NCI-H1092 treated with DMSO at 0.1 percent for 48 hours (cell line): ENCODE data around the gene ASPSCR1.

Experiments
- DNase-seq: peaks from one replicate; lab custom pipeline; 2025; lab: John Stamatoyannopoulos, UW

The ASPSCR1 gene

DNA sequence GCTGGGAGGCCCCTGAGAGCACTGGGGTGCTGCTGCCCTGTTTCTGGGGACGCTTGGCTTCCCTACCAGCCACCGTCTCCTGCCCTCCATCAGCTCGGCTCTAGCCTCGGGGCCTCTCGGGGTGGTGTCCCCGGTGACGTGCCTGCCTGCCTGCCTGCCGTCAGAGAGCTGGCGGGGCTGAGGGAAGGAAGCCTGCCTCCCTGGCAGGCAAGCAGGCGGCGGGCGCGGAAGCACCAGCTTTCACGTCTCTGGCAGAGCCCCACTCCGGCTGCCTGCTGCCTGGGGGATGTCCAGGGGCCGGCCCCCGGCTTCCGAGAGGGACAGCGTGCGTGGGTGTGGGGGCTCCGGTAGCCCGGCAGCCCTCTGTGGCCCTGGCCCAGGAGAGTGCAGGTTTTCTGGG is 35.9 kb downstream of the ASPSCR1 start:
- DNase-seq = no peak

DNA sequence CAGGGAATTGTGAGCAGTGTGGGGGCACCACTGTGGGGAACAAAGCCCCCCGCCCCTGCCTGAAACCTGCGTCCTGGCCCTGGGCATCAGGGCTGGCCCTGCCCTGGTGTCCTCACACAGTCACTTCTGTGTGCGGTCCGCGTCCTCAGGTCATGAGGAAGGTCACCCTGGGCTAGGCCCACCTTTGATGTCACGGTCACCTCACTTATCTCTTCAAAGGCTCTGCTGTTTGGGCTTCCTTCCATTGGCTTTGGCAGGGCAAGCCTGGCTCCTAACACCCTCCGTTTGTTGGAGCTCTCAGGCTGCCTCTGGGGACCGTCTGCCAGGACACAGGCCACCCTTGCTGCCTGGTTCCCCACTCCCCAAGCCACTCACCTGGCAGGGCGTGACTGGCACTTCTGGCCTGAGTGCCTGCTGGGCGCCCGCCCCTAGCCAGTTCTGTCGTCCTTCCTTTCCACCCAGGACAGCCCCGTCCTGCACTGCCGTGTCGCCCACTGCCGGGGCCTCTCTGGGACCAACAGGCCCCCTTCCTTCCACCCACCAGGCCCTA is 36.4 kb downstream of the ASPSCR1 start:
- DNase-seq = no peak

GRCh38 chr17:82014432-82014831 is 37.0 kb downstream of the ASPSCR1 start:
- DNase-seq = no peak

- no peak for DNase-seq
Observed at GRCh38 chr17:82014971-82015310, 37.5 kb downstream of the ASPSCR1 start.

DNA sequence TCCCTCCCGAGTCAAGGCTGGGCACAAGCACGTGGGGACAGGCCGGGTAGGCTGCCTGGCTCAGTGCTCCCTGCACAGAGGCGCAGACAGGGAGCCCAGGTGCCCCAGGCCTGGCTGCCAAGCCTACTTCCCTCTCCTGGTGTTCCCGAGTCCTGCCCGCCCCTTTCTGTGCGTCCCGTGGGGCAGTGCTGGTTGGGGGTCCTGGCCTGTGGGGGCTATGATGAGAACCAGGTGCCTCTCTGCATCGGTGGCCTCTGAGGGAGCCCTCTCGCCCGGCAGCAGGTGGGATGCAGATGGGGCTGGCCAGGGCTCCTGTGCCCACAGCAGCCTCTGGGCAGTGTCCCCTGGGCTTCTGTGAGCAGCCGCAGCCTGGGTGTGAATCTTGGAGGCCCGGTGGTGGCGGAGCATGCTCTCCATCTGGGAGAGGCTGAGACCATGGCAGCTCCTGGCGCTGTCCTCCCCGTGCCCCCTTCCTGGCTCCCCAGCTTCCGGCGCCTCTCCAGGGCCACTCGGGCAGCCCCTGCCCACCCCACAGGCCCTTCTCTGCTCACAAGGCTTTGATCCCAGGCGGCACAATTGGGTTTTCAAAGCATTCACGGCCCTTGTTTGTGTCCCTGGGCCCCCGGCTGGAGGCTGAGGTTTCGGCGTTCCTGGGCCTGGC is 38.0 kb downstream of the ASPSCR1 start:
- no peak for DNase-seq

DNA sequence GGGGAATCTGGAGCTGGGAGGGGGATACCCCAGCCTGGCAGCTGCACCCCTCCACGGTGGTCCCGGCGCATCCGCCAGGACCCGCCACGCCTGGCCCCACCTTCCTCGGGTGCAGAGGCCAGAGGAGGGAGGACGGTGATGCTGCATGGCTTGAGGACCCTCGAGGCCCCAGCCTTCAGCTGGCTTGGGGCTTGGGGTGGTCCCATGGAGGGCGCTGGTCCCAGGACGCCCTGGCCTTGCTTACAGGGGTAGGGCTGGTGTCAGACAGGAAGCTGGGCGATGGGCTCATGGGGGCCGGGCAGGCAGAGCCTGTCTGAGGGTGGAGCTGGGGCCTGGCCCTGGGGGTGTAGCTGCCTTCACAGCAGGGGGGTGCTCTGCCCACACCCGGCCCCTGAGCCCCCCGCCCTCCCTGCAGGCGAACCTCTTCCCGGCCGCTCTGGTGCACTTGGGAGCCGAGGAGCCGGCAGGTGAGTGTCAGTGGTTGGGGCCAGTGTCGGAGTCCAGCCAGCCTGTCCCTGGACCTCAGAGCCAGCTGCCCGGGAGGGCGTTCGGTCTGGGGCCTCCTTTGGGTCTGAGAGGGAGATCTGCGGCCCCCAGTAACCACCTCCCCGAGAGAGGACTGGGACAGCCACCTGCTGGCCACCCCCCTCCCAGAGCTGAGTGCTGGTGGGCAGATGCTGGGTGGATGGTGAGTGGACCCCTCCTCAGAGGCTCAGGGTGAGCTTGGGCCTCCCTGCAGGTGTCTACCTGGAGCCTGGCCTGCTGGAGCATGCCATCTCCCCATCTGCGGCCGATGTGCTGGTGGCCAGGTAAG is 38.8 kb downstream of the ASPSCR1 start:
- no peak for DNase-seq

GRCh38 chr17:82016875-82017459 is 39.5 kb downstream of the ASPSCR1 start:
- DNase-seq = no peak

GRCh38 chr17:82017612-82018151 is 40.3 kb downstream of the ASPSCR1 start:
- no peak for DNase-seq

DNA sequence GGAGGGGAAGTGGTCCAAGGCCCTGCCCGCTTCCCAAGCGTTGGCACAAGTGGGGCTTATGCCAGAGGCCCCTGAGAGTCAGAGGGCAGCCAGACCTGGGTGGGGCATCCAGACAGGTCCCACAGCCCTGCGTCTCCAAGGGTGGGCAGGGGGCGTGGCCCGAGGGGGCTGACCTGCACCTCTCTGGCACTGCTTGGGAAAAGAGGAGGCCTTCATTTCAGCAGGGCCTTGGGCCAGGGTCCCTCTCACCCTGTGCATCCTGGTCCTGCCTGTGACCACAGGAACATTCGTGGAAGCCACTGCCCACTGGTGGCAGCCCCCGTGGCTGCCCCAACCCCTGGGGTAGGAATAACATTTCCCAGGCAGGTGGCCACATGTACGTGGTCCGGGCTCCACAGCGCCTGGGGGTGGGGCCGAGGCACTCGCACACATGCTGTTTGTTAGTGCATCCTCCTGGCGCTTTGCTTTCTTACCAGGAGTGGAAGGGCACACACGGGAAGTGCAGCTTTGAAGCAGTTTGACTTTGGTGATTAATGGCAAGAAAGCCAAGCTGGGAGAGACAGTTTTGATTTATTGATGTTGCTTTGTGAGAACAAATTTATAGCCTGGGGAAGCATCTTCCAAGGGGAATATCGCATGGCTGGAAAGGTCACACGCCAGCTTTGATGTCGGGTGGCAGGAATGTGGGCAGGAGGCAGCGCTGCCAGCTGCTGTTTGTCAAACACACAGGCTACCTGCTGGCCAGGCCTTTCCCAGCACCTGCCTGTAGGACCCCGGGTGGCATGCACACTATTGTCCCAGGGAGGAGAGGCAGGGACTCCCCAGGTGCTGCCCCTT is 40.9 kb downstream of the ASPSCR1 start:
- no peak for DNase-seq

GRCh38 chr17:82018989-82019689 is 41.7 kb downstream of the ASPSCR1 start:
- DNase-seq = no peak

DNA sequence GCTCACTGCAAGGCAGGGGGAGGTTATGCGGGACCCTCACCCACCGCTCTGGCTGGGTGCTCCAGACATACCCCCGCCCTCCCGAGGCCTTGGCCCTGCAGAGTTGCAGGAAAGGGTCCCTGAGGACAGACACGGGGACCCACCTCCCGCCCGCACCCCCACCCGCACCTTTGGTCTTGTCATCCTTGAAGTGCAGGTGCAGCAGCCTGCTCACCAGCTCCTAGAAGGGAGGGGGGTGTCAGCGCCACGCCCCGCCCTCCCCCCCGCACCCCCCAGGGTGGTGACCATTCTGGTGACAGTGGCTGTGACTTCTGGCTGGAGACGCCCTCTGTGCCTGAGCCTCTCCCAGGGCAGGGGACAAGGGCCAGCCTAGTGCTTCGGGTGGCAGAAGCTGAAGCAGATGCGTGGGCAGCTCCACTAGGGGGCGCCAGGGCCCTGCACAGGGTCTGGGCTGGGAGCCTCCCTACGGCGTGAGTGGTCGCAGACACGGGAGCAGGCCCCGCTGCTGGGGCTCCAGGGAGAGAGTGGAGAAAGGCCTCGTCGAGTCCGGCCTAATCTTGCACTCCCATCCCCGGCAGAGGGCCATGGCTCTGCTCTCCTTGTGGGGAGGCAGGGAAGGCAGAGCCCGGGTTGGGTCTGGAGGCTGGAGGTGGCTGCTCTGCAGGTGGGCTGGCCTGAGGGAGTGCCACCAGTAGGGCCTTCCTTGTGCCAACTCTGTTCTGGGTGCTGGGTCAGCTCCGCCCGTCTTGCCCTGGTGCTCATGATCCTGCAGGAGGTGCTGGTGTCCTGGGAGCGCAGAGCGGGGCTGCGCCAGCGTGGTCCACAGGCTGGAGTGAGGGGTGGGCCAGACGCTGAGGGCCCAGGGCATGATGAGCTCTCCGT is 42.5 kb downstream of the ASPSCR1 start:
- peak; percentile 25 for DNase-seq

- no peak for DNase-seq
Observed at GRCh38 chr17:82020572-82021106, 43.2 kb downstream of the ASPSCR1 start.

DNA sequence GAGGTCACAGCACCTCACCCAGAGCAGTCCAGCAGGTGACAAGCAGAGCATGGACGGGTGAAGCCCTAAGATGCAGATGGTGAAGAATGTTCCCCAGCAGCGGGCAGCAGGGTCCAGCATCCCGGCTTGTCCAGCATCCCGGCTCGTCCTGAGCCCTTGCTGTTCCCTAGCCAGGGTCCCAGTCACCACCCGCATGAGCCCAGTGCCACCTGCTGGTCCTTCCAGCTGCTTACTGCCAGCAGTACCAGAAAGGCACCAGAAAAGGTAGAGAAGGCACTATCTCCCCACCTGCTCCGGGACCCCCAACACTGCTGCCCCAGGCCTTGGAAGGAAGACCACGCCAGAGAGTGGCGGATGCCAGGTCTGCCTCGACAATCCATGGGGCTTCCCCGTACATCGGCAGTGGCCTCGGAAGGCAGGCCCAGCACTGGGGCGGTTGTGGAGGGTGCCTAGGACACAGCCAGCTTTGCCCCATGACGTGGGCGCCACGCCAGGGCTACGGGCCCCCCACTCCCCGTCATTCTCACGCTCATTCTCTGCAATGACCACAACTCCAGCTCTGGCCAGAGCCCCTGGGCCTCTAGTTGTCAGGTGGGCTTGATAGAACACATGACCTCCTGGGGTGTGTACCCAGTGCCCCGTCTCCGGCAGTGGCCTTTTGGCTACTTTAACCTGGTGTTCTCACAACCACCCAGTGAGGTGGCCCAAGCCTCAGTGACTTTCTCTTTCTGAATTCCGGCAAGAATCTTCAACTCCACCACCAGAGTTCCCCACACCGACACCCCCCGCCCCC is 43.9 kb downstream of the ASPSCR1 start:
- DNase-seq = peak; percentile 35

- no peak for DNase-seq
Observed at GRCh38 chr17:82021900-82022309, 44.5 kb downstream of the ASPSCR1 start.

DNA sequence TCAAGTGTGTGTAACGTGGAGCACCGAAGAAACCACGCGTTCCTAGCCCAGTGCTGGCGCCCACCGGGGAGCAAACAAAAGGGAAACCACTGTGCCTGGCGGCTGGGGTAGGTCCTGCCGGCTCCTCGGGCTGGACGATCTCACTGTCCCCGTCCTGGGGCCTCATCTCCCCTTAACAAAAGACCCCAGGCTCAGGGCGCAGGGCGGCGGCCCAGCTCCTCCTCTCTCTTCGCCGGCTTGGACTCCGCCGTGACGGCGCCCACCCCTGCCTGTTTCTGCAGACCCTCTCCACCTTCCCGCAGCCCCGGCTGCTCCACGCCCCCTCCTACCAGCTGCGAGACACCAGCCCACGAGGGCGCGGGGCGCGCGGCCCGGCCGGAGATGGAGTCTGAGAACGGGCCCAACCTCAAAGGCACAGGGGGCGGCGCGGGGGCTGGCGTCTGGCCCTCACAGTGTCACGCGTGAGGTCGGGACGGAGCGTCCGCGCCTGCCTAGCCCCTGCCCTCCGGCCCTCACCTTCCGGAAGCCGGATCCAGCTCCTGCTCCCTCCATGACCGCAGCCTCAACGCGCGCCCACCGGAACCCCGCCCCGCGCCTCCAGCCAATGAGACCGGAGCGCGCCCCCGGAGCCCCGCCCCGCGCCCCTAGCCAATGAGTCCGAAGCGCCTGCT is 45.0 kb downstream of the ASPSCR1 start, which contains the start of gene CENPX:
Gene CENPX (minus strand): TSS at position 569 of the 671 bp plus-strand sequence. CDS start 17 bp downstream, at position 552.
- no peak for DNase-seq

GRCh38 chr17:82022981-82023446 is 45.6 kb downstream of the ASPSCR1 start, which contains the start of gene LRRC45:
Gene LRRC45 (plus strand): TSS chr17:82023305. CDS start chr17:82023644, 339 bp downstream.
- peak; percentile 100 for DNase-seq

DNA sequence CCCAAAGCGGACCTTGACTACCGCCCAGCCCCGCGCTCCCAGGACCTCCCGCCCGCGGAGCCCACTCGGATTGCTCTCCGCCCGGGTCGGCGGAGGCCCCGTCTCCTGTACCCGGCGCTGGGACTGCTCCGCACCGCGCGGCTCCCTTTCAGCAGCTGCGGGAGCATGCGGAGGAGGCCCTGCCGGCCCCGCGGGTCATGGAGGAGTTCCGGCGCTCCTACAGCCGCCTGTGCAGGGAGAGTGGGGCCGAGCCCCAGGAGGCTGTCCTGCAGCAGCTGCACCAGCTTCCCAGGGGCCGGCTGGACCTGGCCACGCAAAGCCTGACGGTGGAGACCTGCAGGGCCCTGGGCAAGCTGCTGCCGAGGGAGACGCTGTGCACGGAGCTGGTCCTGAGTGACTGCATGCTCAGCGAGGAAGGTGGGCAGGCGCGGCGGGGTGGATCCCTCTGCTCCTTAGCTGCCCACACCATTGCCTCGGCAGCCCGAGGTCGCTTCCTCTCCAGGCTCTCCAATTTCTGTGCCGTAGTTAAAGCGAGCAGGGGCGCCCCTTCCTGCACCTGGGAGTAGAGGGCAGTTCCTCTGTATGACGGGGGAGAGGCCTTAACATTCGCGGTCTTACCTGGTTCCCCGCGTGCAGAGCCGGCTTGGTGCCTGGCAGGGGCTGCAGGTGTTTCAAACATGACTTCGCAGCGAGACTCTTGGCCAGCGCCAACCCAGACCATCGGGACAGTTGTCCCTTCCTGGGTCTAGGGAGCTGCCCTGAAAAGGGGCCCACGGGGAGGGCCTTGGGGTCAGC is 46.2 kb downstream of the ASPSCR1 start:
- DNase-seq = peak; percentile 51
